DOHH2 (cell line): ENCODE results near the gene ALG9.

Source experiments
- CTCF ChIP-seq: fragments of 200-600 bp; sonication (generic); IDR thresholded peaks from one replicate; pipeline ENCODE4 v1.5.1; 2014; ENCODE audit warnings: antibody characterized with exemption, mild to moderate bottlenecking, low read depth, low read length; ENCODE audit not compliant: poor library complexity, severe bottlenecking
- EZH2phosphoT487 ChIP-seq: fragments of 200-600 bp; sonication (generic); IDR thresholded peaks from 2 replicates; pipeline ENCODE4 v1.6.1; 2017; ENCODE audit warnings: borderline replicate concordance, mild to moderate bottlenecking, antibody characterized with exemption, low read length, moderate library complexity, mixed read lengths

DNA sequence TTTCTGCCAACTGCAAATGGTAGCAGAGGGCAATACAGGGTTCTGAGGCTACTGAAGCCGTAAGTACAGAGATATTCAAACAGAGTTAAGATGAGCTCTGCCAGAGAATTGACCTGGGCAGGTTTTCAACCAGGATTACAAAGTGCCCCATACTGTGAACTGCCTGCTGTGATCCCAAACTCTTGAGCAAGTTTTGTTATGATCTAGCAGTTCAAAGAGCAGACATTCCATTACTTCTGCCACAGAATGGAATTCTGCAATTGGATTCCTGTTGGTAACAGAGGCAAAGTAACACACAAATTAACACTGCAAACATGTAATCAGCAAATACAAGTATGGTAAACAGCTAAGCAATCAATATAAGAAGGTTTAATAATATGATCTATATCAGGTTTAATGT is 31.2 kb downstream of the ALG9 start:
- TF ChIP-seq CTCF: no peak
- no peak for TF ChIP-seq EZH2phosphoT487
